ENCODE results near the gene SEMA3C.

GRCh38 chr7:80832006-80832405, 86.8 kb downstream of the SEMA3C start:
- TF ChIP-seq CTCF (IDR thresholded peaks at IDR 0.05) (no peak), POLR2AphosphoS5 (IDR thresholded peaks at IDR 0.05; ENCODE audit: insufficient read depth in 1 of 2, low read depth in 1 of 2) (no peak)
